HFF-Myc (cell line): Measurements from ENCODE around the gene ARHGAP33.

Experiments
- DNase-seq: peaks from one replicate; pipeline ENCODE4 v3.0.0-alpha.2; 2011; ENCODE audit warnings: low read depth; ENCODE audit errors: extremely low read depth
- H3K4me3 ChIP-seq: replicated peaks from 2 replicates; pipeline ENCODE4 v1.5.1; 2011; ENCODE audit warnings: low read depth, mild to moderate bottlenecking, control low read depth, low read length
- CTCF ChIP-seq: IDR thresholded peaks from 2 replicates; pipeline ENCODE4 v1.5.1; 2012; ENCODE audit warnings: mild to moderate bottlenecking, low read depth, low read length, control low read depth; ENCODE audit errors: missing control alignments

The ARHGAP33 gene

GRCh38 chr19:35774274-35775045 is 904 bp upstream of the ARHGAP33 start:
- no peak for DNase-seq
- no peak for TF ChIP-seq CTCF
- H3K4me3 ChIP-seq, result no peak overlapping the region; the same call in 1 of the 2 replicates

GRCh38 chr19:35775046-35775297 is 392 bp upstream of the ARHGAP33 start:
- no peak for TF ChIP-seq CTCF
- H3K4me3 ChIP-seq, result no peak overlapping the region; the same call in 1 of the 2 replicates
- DNase-seq, result no peak

GRCh38 chr19:35776102-35776788 is 881 bp downstream of the ARHGAP33 start:
- peak overlapping the region; percentile 49 for H3K4me3 ChIP-seq
- TF ChIP-seq CTCF, result no peak
- DNase-seq, result no peak

- no peak overlapping the region for H3K4me3 ChIP-seq
- TF ChIP-seq CTCF, result no peak
- DNase-seq, result no peak
These were observed 1.9 kb downstream of the ARHGAP33 start for GRCh38 chr19:35777086-35777841.

- DNase-seq, result no peak
- no peak for TF ChIP-seq CTCF
These were observed 2.6 kb downstream of the ARHGAP33 start for GRCh38 chr19:35777961-35778360.

GRCh38 chr19:35779033-35779432 is 3.7 kb downstream of the ARHGAP33 start:
- no peak overlapping the region for H3K4me3 ChIP-seq
- TF ChIP-seq CTCF, result no peak
- DNase-seq, result no peak

More at GRCh38 chr19:35777961-35778360, 2.6 kb downstream of the ARHGAP33 start:
- H3K4me3 ChIP-seq, result no peak overlapping the region
